IPS-NIHi7 (cell line): ENCODE results near the gene TNFRSF25.
A peak's percentile ranks its signal among the peaks of the same experiment; 100 is the strongest.

Experiments
- DNase-seq: peaks from one replicate; pipeline ENCODE4 v3.0.0; 2012; ENCODE audit warnings: mixed read lengths; ENCODE audit errors: extremely low spot score

TNFRSF25 gene, protein sequence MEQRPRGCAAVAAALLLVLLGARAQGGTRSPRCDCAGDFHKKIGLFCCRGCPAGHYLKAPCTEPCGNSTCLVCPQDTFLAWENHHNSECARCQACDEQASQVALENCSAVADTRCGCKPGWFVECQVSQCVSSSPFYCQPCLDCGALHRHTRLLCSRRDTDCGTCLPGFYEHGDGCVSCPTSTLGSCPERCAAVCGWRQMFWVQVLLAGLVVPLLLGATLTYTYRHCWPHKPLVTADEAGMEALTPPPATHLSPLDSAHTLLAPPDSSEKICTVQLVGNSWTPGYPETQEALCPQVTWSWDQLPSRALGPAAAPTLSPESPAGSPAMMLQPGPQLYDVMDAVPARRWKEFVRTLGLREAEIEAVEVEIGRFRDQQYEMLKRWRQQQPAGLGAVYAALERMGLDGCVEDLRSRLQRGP

DNA sequence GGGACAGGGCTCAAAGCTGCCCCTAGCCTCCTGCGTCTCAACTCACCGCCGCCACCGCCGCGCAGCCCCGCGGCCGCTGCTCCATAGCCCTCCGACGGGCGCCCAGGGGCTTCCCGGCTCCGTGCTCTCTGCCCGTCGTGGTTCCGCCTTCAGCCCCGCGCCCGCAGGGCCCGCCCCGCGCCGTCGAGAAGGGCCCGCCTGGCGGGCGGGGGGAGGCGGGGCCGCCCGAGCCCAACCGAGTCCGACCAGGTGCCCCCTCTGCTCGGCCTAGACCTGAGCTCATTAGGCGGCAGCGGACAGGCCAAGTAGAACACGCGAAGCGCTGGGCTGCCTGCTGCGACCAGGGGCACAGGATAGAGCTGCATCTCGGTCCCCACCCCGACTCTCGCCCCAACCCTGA is at the start of gene TNFRSF25:
TNFRSF25 (minus strand) TSS at position 151 of the 400 bp plus-strand sequence; CDS start at position 85, 66 bp downstream.
- peak; percentile 61 for DNase-seq

DNA sequence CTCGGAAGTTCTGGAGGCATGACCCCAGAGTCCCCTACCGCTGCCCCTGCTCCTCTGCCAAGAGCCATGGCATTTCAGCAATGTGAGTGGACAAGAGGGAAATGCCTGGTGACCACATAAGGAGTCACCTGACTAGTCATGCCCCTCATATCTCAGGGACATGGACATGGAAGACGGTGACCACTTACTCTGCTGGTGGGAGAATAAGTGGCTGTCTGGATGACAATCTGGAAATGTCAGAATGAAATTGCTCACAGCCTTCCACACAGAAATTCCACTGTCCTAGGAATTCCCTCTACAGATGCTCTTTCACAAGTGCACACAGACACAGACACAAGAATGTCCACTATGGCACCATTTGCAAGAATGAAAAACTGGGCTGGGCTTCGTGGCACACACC is 49.8 kb upstream of the TNFRSF25 start:
- no peak for DNase-seq

DNA sequence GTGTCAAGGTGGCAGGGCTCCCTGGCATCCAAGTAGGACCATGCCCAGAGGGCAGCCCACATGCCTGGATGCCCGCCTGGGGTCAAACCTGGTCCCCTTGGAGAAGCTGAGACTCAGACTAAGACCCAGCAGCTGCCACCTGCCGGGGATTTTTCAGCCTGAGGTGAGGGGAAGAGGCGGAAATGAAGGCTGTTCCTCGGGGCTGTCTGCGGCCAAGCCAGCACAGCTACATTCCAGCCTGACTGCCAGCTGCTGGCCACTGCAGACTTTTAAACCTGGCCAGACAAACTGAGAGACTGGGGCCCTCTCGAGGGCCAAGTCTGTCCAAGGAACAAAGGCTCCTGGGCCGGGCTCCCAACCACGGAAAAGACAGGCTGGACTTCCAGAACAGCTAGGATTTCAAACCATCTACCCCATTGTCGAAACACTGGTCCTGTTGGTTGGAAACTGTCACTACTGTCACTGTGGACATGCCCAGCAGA is 47.4 kb upstream of the TNFRSF25 start:
- DNase-seq: no peak

DNA sequence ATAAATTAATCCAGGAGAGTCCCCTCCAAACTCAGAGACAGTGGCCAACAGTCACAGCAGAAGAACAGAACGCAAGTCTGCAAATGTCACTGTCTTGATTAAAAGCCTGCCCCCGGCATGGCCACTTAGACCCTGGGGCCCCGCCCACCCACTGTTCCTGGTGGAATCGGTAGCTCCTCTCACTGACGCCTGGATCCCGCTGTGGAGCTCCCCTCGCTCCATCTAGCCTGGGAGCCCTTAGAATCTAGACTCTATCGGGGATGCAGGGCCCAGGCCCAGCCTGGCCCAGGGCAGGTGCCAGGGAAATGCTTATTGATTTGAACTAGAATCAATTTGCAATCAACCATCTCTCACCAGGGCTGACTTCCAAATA is 46.9 kb upstream of the TNFRSF25 start:
- no peak for DNase-seq

DNA sequence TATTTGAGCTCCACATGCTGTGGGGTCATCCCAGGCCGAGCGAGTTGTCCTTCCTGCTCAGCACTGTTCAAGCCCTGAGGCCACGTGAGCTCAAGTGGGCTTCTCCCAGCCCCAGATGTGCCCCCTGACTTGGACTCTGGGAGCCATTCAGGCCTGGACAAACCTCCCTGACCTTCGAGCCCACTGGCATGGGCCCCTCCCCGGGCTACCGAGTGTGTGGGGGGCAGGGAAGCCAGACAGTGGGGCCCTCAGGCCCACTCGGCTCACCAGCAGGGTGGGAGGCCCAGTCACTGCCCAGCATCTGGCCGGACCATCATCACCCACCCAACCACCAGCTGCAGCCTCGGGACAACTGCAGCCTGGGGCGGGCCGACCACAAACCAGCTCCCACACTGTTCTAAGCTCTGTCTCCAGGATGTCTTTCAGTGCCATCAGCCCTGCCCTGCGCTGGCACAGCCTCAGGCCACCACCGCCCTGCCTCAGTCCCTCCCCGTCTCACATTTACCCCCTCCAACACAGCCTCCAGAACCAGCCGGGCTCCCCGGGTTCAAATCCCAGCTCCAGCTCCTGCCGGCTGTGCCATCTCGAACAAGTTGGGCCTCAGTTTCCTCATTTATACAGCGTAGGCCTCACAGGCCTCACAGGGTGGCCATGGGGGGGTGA is 46.4 kb upstream of the TNFRSF25 start:
- DNase-seq: no peak

DNA sequence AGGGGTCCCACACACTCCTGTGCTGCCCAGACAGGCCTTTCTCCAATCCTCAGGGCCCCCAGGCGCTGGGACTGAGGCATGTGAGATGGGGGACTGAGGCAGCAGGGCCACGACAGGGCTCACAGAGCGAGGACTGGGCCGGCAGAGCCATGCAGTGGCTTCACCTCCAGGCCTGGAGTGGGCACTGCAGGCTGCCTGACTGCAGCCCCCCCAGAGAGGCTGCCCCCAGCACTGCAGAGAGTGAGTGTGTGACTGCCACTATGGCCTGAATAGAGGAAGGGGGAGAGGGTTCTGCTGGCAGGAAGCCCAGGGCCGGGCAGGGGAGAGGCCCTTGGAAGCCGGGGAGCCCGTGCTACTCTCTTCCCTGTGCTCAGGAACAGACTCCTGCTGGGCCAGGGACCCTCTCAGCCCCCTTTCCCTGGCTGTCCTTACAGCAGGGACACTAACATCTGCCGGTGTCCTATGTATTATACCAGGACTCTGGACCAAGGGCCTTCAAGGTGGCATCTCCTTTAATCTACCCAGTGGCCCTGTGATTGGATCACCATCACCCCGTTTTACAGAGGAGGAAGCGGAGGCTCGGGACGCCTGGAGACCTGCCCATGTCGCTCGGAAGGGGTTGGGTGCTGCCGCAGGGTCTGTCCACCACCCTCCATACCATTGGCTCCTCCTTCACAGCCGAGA is 45.7 kb upstream of the TNFRSF25 start:
- no peak for DNase-seq

DNA sequence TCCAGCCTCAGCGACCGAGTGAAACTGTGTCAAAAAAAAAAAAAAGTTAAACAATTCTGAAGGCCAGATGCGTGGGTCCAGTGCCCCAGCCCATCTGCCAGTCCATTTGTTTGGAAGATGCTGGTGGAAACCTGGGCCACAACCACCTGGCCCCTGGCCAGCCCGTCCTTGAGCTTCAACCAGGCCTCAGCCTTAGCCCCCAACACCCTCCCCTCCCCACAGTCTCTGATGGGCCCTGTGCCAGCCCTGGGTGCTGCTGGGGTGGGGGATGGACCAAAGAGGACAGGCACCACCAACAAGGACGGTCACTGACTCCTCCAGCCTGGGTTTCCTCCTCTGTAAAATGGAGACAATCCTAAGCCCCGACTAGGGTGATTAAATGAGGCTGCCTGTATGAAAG is 45.1 kb upstream of the TNFRSF25 start:
- no peak for DNase-seq

DNA sequence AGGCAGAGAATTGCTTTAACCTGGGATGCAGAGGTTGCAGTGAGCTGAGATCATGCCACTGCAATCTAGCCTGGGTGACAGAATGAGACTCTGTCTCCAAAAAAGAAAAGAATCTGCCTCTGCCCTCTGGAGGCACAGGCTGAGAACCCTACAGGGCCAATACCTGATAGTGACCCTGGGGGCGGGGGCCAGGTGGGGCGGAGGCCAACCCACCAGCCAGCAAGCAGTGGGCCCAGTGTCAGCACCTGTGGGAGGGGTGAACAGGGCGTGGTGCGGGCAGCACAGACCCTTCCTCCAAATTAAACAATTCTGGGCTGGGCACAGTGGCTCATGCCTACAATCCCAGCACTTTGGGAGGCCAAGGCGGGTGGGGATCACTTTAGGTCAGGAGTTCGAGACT is 44.5 kb upstream of the TNFRSF25 start:
- DNase-seq: no peak

DNA sequence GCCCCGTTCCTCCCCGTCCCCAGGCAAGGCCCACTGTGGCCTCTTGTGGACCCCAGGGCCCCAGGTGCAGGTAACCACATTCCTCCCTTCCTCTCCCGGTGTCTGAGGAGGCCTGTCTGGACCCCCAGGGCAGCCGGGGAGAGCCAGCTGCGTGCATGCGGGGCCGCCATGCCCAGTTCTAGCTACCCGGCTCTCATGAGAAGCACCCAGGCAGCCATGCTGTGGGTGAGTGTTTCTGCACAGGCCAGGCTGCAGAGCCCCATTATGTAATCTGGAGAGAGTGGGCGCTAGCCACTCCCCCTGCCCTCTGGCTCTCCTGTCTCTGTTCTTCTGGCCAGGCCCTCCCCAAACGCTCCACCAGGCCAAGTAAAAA is 43.9 kb upstream of the TNFRSF25 start:
- DNase-seq: no peak

DNA sequence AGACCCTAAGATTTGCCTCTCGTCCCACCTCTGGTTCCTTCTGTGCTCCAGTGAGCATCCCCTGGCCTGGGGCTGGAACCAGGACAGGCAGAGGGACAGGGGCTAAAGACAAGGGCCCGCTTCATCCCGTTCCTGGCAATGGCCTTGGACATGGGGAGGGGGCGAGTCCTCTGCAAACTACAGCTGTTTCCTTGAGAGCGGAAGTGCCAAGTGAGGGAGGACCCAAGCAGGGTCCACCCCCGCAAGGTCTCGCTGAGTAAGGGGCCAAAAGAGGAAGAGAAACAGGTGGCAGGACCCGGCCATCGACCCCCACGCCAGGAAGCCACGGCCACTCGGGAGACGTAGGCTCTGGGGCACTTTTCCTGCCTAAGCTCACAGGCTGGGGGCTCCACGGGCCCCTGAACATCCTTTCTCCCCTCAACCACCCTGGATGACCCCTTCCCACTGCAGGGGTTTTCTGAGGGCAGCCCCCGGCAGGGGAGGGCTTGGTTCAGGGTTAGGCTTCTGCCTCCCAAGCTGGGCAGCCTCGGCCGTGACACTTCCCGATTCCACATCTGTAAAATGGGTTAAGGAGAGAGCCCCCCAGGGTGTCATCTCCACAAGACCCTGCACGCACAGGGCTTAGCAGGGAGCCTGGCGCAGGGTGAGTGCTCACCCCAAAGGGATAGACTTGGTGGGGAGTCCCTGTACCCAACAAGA is 43.4 kb upstream of the TNFRSF25 start:
- DNase-seq: no peak

DNA sequence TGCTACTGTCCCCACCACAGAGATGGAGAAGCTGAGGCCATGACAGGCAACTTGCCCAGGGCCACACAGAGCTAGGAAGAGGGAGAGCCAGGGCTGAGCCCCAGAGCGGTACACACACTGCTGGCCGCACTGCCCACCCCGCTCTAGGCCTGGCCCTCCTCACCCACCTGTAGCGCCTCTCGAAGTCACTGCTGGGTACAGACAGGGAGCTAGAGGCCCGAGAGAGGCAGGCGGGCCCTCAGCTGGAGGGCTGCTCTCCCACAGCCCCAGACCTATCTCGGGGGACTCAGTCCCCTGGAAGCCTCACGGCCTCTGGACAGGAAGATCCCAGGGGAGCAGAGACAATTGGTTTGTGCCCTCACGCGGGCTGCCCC is 42.8 kb upstream of the TNFRSF25 start:
- no peak for DNase-seq

DNA sequence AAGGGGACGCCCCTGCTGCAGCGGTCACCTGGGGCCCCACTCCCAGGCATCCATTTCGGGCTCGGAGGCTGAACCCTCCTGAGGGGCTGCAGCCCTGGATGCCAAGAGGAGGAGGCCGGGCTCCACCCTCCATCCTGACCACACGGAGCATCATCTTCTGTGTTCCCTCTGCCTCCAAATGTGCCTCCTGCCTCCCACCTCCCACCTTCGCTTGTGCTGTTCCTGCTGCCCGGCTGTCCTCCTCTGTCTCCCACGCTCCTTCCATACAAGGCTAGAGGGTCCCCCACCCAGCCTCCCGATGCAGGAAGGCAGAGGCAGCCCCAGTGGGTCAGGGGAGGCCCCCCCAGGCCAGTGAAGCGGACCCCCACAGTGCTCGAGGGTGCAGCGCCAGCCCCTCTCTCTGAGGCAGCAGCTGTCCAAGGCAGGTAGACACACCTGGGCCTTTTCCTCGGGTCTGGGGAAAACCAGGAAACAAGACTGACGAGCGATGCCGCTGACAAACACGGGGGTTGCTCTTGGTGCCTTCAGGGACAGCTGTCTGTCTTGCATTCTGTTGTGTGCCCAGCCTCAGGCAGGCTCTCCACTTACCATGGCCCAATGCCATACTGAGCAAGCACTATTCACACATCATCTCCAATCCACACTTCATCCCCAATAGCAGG is 42.3 kb upstream of the TNFRSF25 start:
- DNase-seq: no peak

DNA sequence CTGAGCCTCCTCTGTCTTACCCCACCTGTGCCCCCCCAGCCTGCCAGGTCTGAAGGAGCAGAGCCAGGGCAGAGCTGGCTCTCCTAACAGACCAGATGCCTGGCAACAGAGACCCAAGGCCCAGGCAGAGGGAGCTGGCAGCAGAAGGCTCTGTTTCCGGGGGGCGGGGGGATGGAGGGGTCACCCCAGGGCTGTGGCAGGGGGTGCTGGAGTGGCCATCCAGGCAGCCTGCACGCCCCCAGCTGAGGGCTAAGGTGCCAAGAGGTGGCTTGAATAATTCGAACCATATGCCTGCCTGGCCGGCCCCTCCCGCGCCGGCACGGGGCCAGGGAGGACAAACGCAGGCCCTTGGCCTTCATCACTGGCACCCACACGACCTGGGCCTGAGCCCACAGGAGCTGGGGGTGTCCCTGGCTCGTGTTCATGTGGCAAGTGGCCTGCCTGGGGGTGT is 41.5 kb upstream of the TNFRSF25 start:
- no peak for DNase-seq

DNA sequence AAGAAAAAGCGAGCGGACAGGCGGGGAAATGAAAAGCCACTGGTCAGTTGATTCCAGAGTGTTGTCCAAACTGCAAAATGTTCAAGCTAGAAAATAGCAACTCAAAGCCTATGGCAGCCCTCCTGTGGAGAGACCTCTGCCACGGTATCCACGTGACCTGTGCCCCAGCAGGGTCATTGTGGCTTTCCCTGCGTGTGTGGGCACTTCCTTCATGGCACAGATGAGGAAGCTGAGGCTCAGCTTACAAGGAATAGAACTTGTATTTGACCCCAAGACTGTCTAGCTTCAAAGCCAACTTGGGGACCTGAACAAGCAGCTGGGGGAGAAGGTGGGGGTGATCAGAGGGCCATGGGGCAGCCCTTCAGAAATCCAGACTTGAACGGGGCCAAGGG is 41.1 kb upstream of the TNFRSF25 start:
- no peak for DNase-seq

DNA sequence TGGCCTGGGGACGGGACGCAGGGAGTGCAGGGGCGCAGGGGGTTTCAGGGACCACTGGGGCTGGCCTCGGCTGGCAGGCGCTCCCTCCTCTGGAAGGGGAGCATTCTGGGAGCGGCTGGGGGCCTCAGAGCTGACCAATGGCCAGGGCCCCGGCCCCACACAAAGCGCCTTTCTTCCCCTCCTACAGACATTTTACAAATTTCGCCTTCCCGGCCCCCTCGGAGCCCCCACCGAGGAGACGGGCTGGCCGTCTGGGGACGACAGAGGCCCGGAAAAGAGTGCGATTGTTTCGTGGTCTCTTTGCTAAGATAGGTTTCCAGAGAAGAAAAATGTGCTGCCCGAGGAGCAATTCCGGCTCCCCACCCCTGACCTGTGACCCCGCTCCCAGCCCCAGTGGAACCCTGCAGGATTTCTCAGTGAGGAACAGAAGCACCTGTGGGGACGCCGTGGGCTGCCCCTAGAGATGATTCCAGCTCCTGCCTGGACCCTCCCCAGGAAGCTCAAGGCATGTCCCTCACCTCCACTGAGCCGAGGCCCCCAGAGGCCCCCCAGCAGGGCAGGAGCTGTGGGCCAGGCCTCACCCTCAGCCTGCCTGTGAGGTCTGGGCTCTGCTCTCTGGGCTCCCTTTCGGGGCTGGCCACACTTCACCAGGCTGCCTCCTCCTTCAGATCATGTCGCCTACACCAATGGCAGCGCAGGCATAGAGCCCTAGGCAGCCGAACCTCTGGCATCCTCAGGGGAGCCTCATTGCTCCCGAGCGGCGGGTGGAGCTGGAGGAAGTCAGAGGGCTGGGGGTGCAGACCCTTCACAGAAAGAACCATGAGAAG is 40.5 kb upstream of the TNFRSF25 start:
- DNase-seq: no peak

DNA sequence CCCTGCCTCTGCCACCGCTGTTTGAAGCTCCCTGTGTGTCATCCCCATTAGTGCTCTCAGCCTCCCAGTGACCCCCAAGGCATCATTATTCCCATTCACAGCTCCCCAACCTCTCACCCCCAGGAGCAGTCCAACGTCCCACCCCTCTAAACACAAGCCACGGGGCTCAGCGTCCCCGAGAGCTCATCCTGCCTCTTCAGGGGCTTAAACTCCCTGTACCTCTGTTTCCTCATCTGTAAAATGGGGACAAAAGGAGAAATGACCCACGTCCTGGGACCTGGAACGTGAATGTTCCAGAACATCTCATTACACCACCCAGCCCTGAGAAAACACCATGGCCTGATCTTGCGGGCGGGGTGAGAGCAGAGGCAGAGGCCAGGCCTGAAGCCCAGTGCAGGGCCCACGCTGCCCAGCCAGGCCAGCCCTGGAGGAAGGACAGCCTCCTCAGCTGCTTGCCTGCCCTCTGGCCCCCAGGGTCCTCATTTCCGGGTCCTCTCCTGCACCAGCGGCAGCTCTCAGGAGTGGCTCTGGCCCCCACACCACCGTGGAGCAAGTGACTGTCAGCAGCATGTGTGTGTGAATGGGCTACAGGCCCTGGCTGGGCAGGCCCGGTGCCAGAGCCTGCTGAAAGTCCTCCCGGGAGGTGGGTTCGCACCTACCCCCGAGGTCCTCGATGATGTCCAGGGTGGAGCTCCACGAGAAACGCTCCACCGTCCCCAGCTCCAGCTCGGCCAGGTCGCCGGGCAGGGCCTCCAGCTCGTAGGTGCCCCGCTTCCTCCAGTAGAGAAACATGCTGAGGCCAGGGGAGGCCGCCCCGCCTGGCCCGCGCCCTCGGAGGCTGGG is 39.6 kb upstream of the TNFRSF25 start:
- no peak for DNase-seq

DNA sequence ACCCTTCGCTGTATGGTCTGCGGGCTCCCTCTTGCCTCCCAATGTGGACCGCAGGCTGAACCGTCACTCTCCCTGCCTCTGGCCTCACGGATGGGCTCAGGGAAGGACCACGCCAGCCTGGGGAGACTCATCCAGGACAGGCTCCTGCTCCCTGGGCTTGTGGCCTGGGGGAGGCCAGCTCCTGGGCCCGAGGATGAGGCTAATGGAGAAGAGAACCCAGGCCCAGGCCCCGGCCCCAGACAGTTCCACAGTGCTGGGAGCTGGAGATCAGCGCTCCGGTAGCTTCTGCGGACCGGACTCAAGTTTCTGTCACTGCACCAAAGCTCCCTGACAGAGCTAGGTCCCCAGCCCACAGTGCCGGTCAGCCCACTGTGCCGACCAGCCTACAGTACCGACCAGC is 38.9 kb upstream of the TNFRSF25 start:
- no peak for DNase-seq

DNA sequence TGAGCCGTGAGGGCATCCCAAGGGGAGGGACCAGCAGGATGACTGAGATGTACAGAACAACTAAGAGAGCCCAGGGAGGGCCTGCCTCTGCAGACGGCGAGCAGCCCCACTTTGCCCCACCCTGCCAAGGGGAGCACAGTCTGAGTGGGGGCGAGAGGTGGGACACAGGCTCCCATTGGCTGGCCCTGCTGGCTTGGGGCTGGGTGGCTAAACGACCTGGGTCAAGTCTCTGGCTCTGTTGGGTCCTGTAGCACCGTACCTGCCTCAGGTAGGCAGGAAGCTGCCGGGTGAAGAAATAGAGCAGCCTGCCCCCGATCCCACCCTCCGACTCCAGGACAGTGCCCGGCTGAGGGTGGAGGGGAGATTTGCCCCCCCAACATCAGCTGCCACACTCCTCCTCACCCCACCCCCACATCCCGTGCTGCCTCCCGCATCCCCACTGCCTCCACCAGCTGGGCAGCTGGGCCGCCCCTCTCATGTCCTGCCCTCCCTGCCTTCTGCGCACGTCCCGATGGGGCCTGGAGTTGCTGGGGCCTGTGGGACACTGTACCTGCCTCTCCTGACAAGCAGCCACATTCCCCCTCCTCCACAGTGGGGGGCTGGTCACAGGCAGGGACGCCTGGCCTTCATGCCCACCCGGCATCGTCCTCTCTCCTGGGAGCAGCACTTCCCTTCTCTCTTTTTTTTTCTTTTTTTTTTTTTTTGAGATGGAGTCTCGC is 38.1 kb upstream of the TNFRSF25 start:
- no peak for DNase-seq
